ENCODE data around the gene MYL4. TPM values are rescaled to one million over a fixed set of nuclear protein-coding genes. Genes with fewer than 3 reads are reported as not detected.

Gene MYL4
- total and polyA plus RNA-seq, 2 of the 8 experiments (the other 6 are each of a cell fraction or from before 2014, with no cell fraction given): 0.12 TPM; not detected in 1

- peak within 1 kb of the TSS; percentile 91; the same call in 1 of the 2 replicates for H2BK5ac ChIP-seq (ENCODE audit: low read depth, low read length)
- no peak within 1 kb of the TSS for H3K23ac ChIP-seq (ENCODE audit: insufficient read length)
- ChIA-PET CTCF (ENCODE audit: partially characterized antibody) (interaction anchor here (0.8 to 1.0 kb wide), 2 partner anchors 87 to 300 kb away, joined by 3 to 4 read pairs; no protein-coding TSS in a partner anchor), POLR2A (ENCODE audit: partially characterized antibody) (interaction anchor here (1.0 kb wide), 1 partner anchor 135 kb away, joined by 3 read pairs; the partner anchor contains the start of gene EFCAB13)
- H2AFZ ChIP-seq (ENCODE audit: low read length): peak within 1 kb of the TSS; percentile 79
- peak within 1 kb of the TSS; percentile 39; the same call in 1 of the 2 replicates for H3K27ac ChIP-seq (ENCODE audit: low read depth, low read length)
- FAIRE-seq: peak; percentile 100
- H2BK20ac ChIP-seq (ENCODE audit: low read length): no peak within 1 kb of the TSS
- H3K18ac ChIP-seq (ENCODE audit: extremely low read depth, low read length): peak within 1 kb of the TSS; percentile 93
- H4K8ac ChIP-seq (ENCODE audit: extremely low read depth, insufficient read depth, low read length): peak within 1 kb of the TSS; percentile 62; the same call in 1 of the 2 replicates
- H3K4me2 ChIP-seq (ENCODE audit: insufficient read depth in 1 of 2, low read depth in 2 of 2, low read length in 2 of 2): peak within 1 kb of the TSS; percentile 83 to 92
- no peak within 1 kb of the TSS for H4K91ac ChIP-seq (replicated peaks; ENCODE audit: insufficient read length, low read length)
- H3K4me3 ChIP-seq (ENCODE audit: extremely low read depth in 1 of 4, insufficient read depth in 2 of 4, low read depth in 3 of 4, low read length in 4 of 4): peak within 1 kb of the TSS; percentile 83 to 92 (median 87)
- peak; percentile 89 to 100 for DNase-seq (ENCODE audit: low read depth in 1 of 2, low spot score in 2 of 2)
- peak within 1 kb of the TSS; percentile 70 to 87 (median 84) for H3K9ac ChIP-seq (replicated peaks in 1 of 4; ENCODE audit: extremely low read depth in 1 of 4, low read depth in 3 of 4, low read length in 3 of 4)
- no peak within 1 kb of the TSS for H3K4ac ChIP-seq (replicated peaks; ENCODE audit: insufficient read length, low read depth, low read length)
- no peak within 1 kb of the TSS for H2BK12ac ChIP-seq (ENCODE audit: low read depth, low read length)
- no peak within 1 kb of the TSS for H2BK120ac ChIP-seq (replicated peaks; ENCODE audit: low read depth, low read length)
- H3K79me1 ChIP-seq (ENCODE audit: low read depth, low read length): no peaks in the 10 kb centered on the region; the same call in 1 of the 2 replicates
- H2BK15ac ChIP-seq (ENCODE audit: low read length): 0 out of 2 replicates have a peak within 1 kb of the TSS, but pooled peaks have one; percentile 76
- H4K5ac ChIP-seq (ENCODE audit: insufficient read length, low read depth, low read length): peak within 1 kb of the TSS; percentile 85
- 3% methylated on average over 55 of the region's 64 CpGs; no CpG with 5 or more reads in 1 of the 2 experiments for WGBS, 2 experiments (ENCODE audit: extremely low coverage in 1 of 2, insufficient coverage in 1 of 2, insufficient read length in 1 of 2, insufficient replicate concordance in 2 of 2, low coverage in 1 of 2, low lambda C conversion rate in 2 of 2, missing lambda C conversion rate in 1 of 2)
- H3K23me2 ChIP-seq (ENCODE audit: low read depth, low read length): peaks cover 3% of the 10 kb centered on the region; the same call in 1 of the 2 replicates
- peaks cover 9 to 43% of the 10 kb centered on the region in 2 experiments for H3K79me2 ChIP-seq (ENCODE audit: control insufficient read depth in 1 of 2, insufficient read depth in 2 of 2, low read length in 2 of 2)
- H3K9me3 ChIP-seq (ENCODE audit: insufficient read depth in 2 of 2, low read depth in 1 of 2, low read length in 1 of 2): no peaks in the 10 kb centered on the region
- H3K4me1 ChIP-seq (replicated peaks in 1 of 4; ENCODE audit: control insufficient read depth in 3 of 4, insufficient read depth in 4 of 4, low read length in 3 of 4): peaks cover 0 to 4% (median 0%) of the 10 kb centered on the region in 4 experiments; a peak in 2 of 7 replicates
- H3K36me3 ChIP-seq (ENCODE audit: control insufficient read depth in 2 of 4, insufficient read depth in 4 of 4, low read length in 3 of 4): no peaks in the 10 kb centered on the region
- peak within 1 kb of the TSS; percentile 5 for H3K56ac ChIP-seq (replicated peaks; ENCODE audit: insufficient read length, low read depth, low read length)
- H3K14ac ChIP-seq (ENCODE audit: insufficient read length): no peak within 1 kb of the TSS
- peaks cover 4 to 6% of the 10 kb centered on the region in 2 experiments for H4K20me1 ChIP-seq (replicated peaks in 1 of 2; ENCODE audit: control insufficient read depth in 1 of 2, insufficient read depth in 2 of 2, low read length in 2 of 2)
- no peak within 1 kb of the TSS for H2AK5ac ChIP-seq (ENCODE audit: low read depth, low read length)
- no peaks in the 10 kb centered on the region for H3K27me3 ChIP-seq (replicated peaks in 1 of 4; ENCODE audit: control insufficient read depth in 3 of 4, extremely low read depth in 1 of 4, insufficient read depth in 3 of 4, low read length in 3 of 4)
- TF ChIP-seq CEBPB (IDR thresholded peaks at IDR 0.05; ENCODE audit: low read depth, low read length) (no peak), YY1 (IDR thresholded peaks at IDR 0.05; ENCODE audit: low read depth, low read length) (no peak), NRF1 (IDR thresholded peaks at IDR 0.05; ENCODE audit: low read depth, low read length) (no peak), CHD2 (IDR thresholded peaks at IDR 0.05; ENCODE audit: low read length) (no peak), CHD1 (IDR thresholded peaks at IDR 0.05; ENCODE audit: low read depth, low read length) (no peak), SP4 (IDR thresholded peaks at IDR 0.05; ENCODE audit: low read length) (peak; percentile 94), RFX5 (IDR thresholded peaks at IDR 0.05; ENCODE audit: borderline replicate concordance, low read depth, low read length) (no peak), CTBP2 (IDR thresholded peaks at IDR 0.05; ENCODE audit: borderline replicate concordance, insufficient read depth, insufficient read length, low read length) (no peak), CBX5 (IDR thresholded peaks at IDR 0.05; ENCODE audit: low read depth, low read length) (no peak), RAD21 (IDR thresholded peaks at IDR 0.05 in 1 of 2, conservative IDR thresholded peaks at IDR 0.05 in 1 of 2; ENCODE audit: low read depth in 2 of 2, low read length in 2 of 2) (no peak), JUN (IDR thresholded peaks at IDR 0.05; ENCODE audit: low read depth, low read length) (no peak), TEAD4 (IDR thresholded peaks at IDR 0.05; ENCODE audit: low read depth, low read length) (no peak)
Measured at GRCh38 chr17:47188876-47189731, 20.0 kb upstream of the MYL4 start, which contains the start of gene CDC27. TSS of gene CDC27 (minus strand) at chr17:47189295. CDS start at chr17:47189172, 123 bp downstream.
